Measurements from ENCODE around the gene MED27. TPM values are rescaled to one million over a fixed set of nuclear protein-coding genes. Genes with fewer than 3 reads are reported as not detected.

MED27 gene
- total RNA-seq, 2 donors from 2014 or later: 29.8 to 37.0 TPM

DNA sequence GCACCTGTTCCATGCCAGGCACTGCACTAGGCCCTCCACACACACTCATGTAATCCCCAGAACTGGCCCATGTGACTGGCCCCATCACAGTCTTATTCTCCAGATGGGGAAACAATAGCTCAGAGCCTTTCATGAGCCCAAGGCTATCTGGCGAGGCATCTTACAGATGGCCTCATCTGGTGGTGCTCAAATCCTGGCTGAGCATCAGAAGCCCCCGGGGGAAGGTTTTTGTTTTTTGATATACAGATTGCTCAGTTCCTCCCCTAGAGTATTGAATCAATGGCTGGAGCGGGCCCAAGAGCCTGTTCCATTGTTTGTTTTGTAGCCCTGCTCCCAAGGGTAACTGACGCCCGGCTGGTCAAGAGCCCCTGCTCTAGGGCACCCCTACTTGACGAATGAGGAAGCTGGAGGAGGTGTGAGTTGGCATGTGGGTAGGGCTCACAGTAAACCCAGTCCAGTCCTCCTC lies 194.5 kb downstream of the MED27 start:
- DNase-seq: no peak
- Histone ChIP-seq H3K27me3 (ENCODE audit: control insufficient read depth, insufficient read depth, low read length, poor library complexity, severe bottlenecking) (no peaks in the 10 kb centered on the region), H3K27ac (ENCODE audit: low read depth, low read length) (no peak overlapping the region), H3K9ac (ENCODE audit: extremely low read depth, low read length, poor library complexity, severe bottlenecking) (no peak overlapping the region), H3K9me3 (ENCODE audit: control insufficient read depth, low read length) (no peaks in the 10 kb centered on the region), H3K4me1 (ENCODE audit: control insufficient read depth, insufficient read depth, low read length) (no peaks in the 10 kb centered on the region), H3K4me3 (ENCODE audit: low read length) (no peak overlapping the region), H3K36me3 (ENCODE audit: control insufficient read depth, insufficient read depth, low read length) (peaks cover 4% of the 10 kb centered on the region)
- no peak overlapping the region for H3K4me3 Mint-ChIP-seq
- no peaks in the 10 kb centered on the region for H3K9me3 Mint-ChIP-seq
- H3K27me3 Mint-ChIP-seq (ENCODE audit: insufficient read depth): no peaks in the 10 kb centered on the region
- peaks cover 30% of the 10 kb centered on the region for H3K4me1 Mint-ChIP-seq
- H3K36me3 Mint-ChIP-seq (ENCODE audit: low read depth): peaks cover 11% of the 10 kb centered on the region
- no peak overlapping the region for H3K27ac Mint-ChIP-seq
- 85 to 93% methylated on average over 4 to 6 of the region's 6 CpGs for WGBS, 2 experiments (ENCODE audit: insufficient coverage in 1 of 2, insufficient read length in 1 of 2)
- TF ChIP-seq, protein P1, sequence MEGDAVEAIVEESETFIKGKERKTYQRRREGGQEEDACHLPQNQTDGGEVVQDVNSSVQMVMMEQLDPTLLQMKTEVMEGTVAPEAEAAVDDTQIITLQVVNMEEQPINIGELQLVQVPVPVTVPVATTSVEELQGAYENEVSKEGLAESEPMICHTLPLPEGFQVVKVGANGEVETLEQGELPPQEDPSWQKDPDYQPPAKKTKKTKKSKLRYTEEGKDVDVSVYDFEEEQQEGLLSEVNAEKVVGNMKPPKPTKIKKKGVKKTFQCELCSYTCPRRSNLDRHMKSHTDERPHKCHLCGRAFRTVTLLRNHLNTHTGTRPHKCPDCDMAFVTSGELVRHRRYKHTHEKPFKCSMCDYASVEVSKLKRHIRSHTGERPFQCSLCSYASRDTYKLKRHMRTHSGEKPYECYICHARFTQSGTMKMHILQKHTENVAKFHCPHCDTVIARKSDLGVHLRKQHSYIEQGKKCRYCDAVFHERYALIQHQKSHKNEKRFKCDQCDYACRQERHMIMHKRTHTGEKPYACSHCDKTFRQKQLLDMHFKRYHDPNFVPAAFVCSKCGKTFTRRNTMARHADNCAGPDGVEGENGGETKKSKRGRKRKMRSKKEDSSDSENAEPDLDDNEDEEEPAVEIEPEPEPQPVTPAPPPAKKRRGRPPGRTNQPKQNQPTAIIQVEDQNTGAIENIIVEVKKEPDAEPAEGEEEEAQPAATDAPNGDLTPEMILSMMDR (conservative IDR thresholded peaks at IDR 0.05): no peak

DNA sequence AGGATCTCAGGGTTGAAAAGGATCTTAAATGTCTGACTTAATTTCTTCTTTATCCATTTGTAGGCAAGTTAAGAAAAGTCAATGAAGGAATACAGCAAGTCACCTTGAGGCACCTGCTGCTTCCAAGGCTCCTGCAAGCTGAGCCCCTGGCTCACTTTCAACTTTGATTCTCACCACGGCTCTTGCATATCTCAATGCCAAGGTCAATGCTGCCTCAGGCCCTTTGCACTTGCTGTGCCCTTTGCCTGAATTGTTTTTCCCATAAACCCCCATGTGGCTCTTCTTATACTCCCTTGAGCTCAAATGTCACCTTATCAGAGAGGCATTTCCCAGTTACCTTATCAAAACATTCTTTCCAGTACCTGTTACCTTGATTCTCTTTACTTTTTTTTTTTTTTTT lies 195.4 kb downstream of the MED27 start:
- no peak overlapping the region for H3K9ac ChIP-seq (ENCODE audit: extremely low read depth, low read length, poor library complexity, severe bottlenecking)
- H3K9me3 ChIP-seq (ENCODE audit: control insufficient read depth, low read length): no peaks in the 10 kb centered on the region
- Mint-ChIP-seq H3K36me3 (ENCODE audit: low read depth) (peaks cover 11% of the 10 kb centered on the region), H3K4me1 (peaks cover 24% of the 10 kb centered on the region), H3K4me3 (no peak overlapping the region), H3K27ac (no peak overlapping the region), H3K27me3 (ENCODE audit: insufficient read depth) (no peaks in the 10 kb centered on the region), H3K9me3 (no peaks in the 10 kb centered on the region)
- TF ChIP-seq, protein P1 (conservative IDR thresholded peaks at IDR 0.05): no peak
- H3K36me3 ChIP-seq (ENCODE audit: control insufficient read depth, insufficient read depth, low read length): peaks cover 4% of the 10 kb centered on the region
- no peaks in the 10 kb centered on the region for H3K4me1 ChIP-seq (ENCODE audit: control insufficient read depth, insufficient read depth, low read length)
- H3K27me3 ChIP-seq (ENCODE audit: control insufficient read depth, insufficient read depth, low read length, poor library complexity, severe bottlenecking): no peaks in the 10 kb centered on the region
- WGBS, 2 experiments (ENCODE audit: insufficient coverage in 1 of 2, insufficient read length in 1 of 2): 94 to 100% methylated on average over 1 of the region's 1 CpG
- DNase-seq: no peak
- H3K4me3 ChIP-seq (ENCODE audit: low read length): no peak overlapping the region
- no peak overlapping the region for H3K27ac ChIP-seq (ENCODE audit: low read depth, low read length)

GRCh38 chr9:131880833-131881583 lies 198.7 kb downstream of the MED27 start:
- Histone ChIP-seq H3K27ac (ENCODE audit: low read depth, low read length) (no peak overlapping the region), H3K9me3 (ENCODE audit: control insufficient read depth, low read length) (no peaks in the 10 kb centered on the region), H3K4me1 (ENCODE audit: control insufficient read depth, insufficient read depth, low read length) (no peaks in the 10 kb centered on the region), H3K4me3 (ENCODE audit: low read length) (peak overlapping the region; percentile 2), H3K9ac (ENCODE audit: extremely low read depth, low read length, poor library complexity, severe bottlenecking) (no peak overlapping the region), H3K36me3 (ENCODE audit: control insufficient read depth, insufficient read depth, low read length) (peaks cover 4% of the 10 kb centered on the region), H3K27me3 (ENCODE audit: control insufficient read depth, insufficient read depth, low read length, poor library complexity, severe bottlenecking) (no peaks in the 10 kb centered on the region)
- H3K4me3 Mint-ChIP-seq: no peak overlapping the region
- H3K27me3 Mint-ChIP-seq (ENCODE audit: insufficient read depth): no peaks in the 10 kb centered on the region
- TF ChIP-seq, protein P1 (conservative IDR thresholded peaks at IDR 0.05): no peak
- no peak overlapping the region for H3K27ac Mint-ChIP-seq
- peaks cover 8% of the 10 kb centered on the region for H3K36me3 Mint-ChIP-seq (ENCODE audit: low read depth)
- WGBS, 2 experiments (ENCODE audit: insufficient coverage in 1 of 2, insufficient read length in 1 of 2): 62 to 63% methylated on average over 3 to 4 of the region's 4 CpGs
- no peak for DNase-seq
- H3K9me3 Mint-ChIP-seq: no peaks in the 10 kb centered on the region
- peaks cover 18% of the 10 kb centered on the region for H3K4me1 Mint-ChIP-seq

Data from endodermal cell (in vitro differentiated cells).